ENCODE results near the gene NR2F1-AS1.

- TF ChIP-seq SP1 (IDR thresholded peaks at IDR 0.05) (no peak), L3MBTL2 (conservative IDR thresholded peaks at IDR 0.05) (no peak), FOXA1 (IDR thresholded peaks at IDR 0.05) (no peak), ZNF384 (IDR thresholded peaks at IDR 0.05) (no peak), ARNT (IDR thresholded peaks at IDR 0.05) (no peak), FOXM1 (IDR thresholded peaks at IDR 0.05; ENCODE audit: borderline replicate concordance) (no peak), ELF4 (IDR thresholded peaks at IDR 0.05) (no peak), TARDBP (IDR thresholded peaks at IDR 0.05) (no peak), BHLHE40 (IDR thresholded peaks at IDR 0.05; ENCODE audit: borderline replicate concordance) (no peak), HDGF (IDR thresholded peaks at IDR 0.05; ENCODE audit: borderline replicate concordance) (no peak), NFRKB (IDR thresholded peaks at IDR 0.05) (no peak)
Measured at GRCh38 chr5:93623153-93623552, 42.1 kb upstream of the NR2F1-AS1 start.
